ENCODE results near the gene FCAR. TPM values are rescaled to one million over a fixed set of nuclear protein-coding genes. Genes with fewer than 3 reads are reported as not detected.
"Not testable (repeated sequence)": the region's sequence is repeated elsewhere in the genome, so short reads cannot be mapped to it uniquely, and the experiment has no call there.

The FCAR gene
- 0.71 TPM for total RNA-seq
- 0.32 TPM for polyA plus RNA-seq
- long read RNA-seq, donor 1 = 0 reads
- long read RNA-seq, donor 2 = 0 reads
- long read RNA-seq, donor 3 = 0 reads
- long read RNA-seq, donor 4 = 0 reads
- long read RNA-seq, donor 5 = 0 reads
- long read RNA-seq, donor 6, partial matches to known transcripts = 0 of 1 reads
- long read RNA-seq, donor 6, other reads (novel, unspliced or antisense) = 0 of 1 reads
- long read RNA-seq, donor 7 = 0 reads
- long read RNA-seq, donor 8 = 0 reads
- long read RNA-seq, donor 9 = 0 reads
- long read RNA-seq, donor 10 = 0 reads

- 92% methylated on average over 8 of the region's 8 CpGs for WGBS
- no peak for DNase-seq (ENCODE audit: low read depth in 6 of 9, low spot score in 9 of 9)
- Histone ChIP-seq H3K36me3 (ENCODE audit: control insufficient read depth in 2 of 2, insufficient read depth in 2 of 2, low read length in 1 of 2) (no peaks in the 10 kb centered on the region), H3K9me3 (ENCODE audit: control insufficient read depth in 2 of 2, insufficient read depth in 1 of 2, low read length in 1 of 2) (no peaks in the 10 kb centered on the region), H3K4me1 (ENCODE audit: control insufficient read depth in 2 of 2, insufficient read depth in 2 of 2, low read length in 2 of 2) (no peaks in the 10 kb centered on the region), H3K4me3 (ENCODE audit: low read length in 2 of 2) (no peak within 1 kb of the TSS), H3K27ac (ENCODE audit: low read depth in 1 of 2, low read length in 1 of 2) (no peak within 1 kb of the TSS), H3K27me3 (ENCODE audit: control insufficient read depth in 2 of 2, insufficient read depth in 1 of 2, low read length in 1 of 2) (no peaks in the 10 kb centered on the region)
Observed at GRCh38 chr19:54873990-54874389, at the start of gene FCAR. TSS of gene FCAR (plus strand) at chr19:54874235. CDS start at chr19:54874290, 55 bp downstream.

GRCh38 chr19:54824416-54824815 lies 49.6 kb upstream of the FCAR start:
- H3K27me3 ChIP-seq (ENCODE audit: control insufficient read depth in 2 of 2, insufficient read depth in 1 of 2, low read length in 1 of 2); H3K4me1 ChIP-seq (ENCODE audit: control insufficient read depth in 2 of 2, insufficient read depth in 2 of 2, low read length in 2 of 2); H3K36me3 ChIP-seq (ENCODE audit: control insufficient read depth in 2 of 2, insufficient read depth in 2 of 2, low read length in 1 of 2); H3K9me3 ChIP-seq (ENCODE audit: control insufficient read depth in 2 of 2, insufficient read depth in 1 of 2, low read length in 1 of 2); H3K4me3 ChIP-seq (ENCODE audit: low read length in 2 of 2); H3K27ac ChIP-seq (ENCODE audit: low read depth in 1 of 2, low read length in 1 of 2); DNase-seq (ENCODE audit: low read depth in 6 of 9, low spot score in 9 of 9): not testable (repeated sequence)
- 86% methylated on average over 4 of the region's 4 CpGs for WGBS

DNA sequence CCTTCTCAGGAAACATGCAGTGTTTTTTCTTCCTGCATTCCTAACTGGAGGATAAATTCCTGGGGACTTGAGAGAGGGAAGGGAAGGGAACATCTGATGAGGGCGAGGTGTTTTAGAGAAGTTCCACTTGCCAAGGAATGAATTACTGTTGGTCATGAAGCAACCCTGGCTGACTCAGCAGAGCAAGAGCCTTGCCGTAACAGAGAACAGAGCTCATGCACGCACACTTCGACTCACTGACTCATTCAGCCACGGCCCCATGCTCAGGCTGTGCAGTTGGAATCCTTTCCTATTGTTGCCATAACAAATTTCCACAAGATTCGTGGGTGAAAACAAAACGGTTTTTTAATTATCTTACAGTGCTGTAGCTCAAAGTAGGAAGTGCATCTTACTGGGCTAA lies 48.7 kb upstream of the FCAR start:
- H3K9me3 ChIP-seq (ENCODE audit: control insufficient read depth in 2 of 2, insufficient read depth in 1 of 2, low read length in 1 of 2); H3K4me3 ChIP-seq (ENCODE audit: low read length in 2 of 2); DNase-seq (ENCODE audit: low read depth in 6 of 9, low spot score in 9 of 9); H3K27me3 ChIP-seq (ENCODE audit: control insufficient read depth in 2 of 2, insufficient read depth in 1 of 2, low read length in 1 of 2); H3K4me1 ChIP-seq (ENCODE audit: control insufficient read depth in 2 of 2, insufficient read depth in 2 of 2, low read length in 2 of 2); H3K27ac ChIP-seq (ENCODE audit: low read depth in 1 of 2, low read length in 1 of 2); H3K36me3 ChIP-seq (ENCODE audit: control insufficient read depth in 2 of 2, insufficient read depth in 2 of 2, low read length in 1 of 2): not testable (repeated sequence)
- WGBS = 68% methylated on average over 7 of the region's 7 CpGs

DNA sequence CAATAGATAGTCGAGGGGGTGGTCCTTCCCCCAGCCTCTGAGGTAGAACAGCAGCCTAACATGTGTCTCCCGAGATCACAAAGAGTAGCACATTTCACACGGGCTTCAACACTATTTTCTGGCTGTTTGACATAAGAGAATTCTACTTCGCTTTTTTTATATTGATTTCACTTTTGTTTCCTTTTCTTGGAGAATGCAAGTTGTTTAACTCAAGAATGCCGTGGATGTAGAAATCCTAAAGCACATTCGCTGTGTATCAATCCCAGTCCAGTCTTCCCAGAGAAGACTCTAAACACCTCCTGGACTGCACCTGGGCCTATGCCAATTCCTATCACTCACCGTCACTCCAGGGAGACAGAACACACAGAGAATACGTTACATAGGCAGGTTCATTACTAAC lies 46.0 kb upstream of the FCAR start:
- H3K27me3 ChIP-seq (ENCODE audit: control insufficient read depth in 2 of 2, insufficient read depth in 1 of 2, low read length in 1 of 2); H3K27ac ChIP-seq (ENCODE audit: low read depth in 1 of 2, low read length in 1 of 2); DNase-seq (ENCODE audit: low read depth in 6 of 9, low spot score in 9 of 9); H3K4me1 ChIP-seq (ENCODE audit: control insufficient read depth in 2 of 2, insufficient read depth in 2 of 2, low read length in 2 of 2); H3K4me3 ChIP-seq (ENCODE audit: low read length in 2 of 2); H3K36me3 ChIP-seq (ENCODE audit: control insufficient read depth in 2 of 2, insufficient read depth in 2 of 2, low read length in 1 of 2); H3K9me3 ChIP-seq (ENCODE audit: control insufficient read depth in 2 of 2, insufficient read depth in 1 of 2, low read length in 1 of 2): not testable (repeated sequence)
- WGBS = 92% methylated on average over 8 of the region's 8 CpGs

- H3K27ac ChIP-seq (ENCODE audit: low read depth in 1 of 2, low read length in 1 of 2); H3K4me3 ChIP-seq (ENCODE audit: low read length in 2 of 2); H3K27me3 ChIP-seq (ENCODE audit: control insufficient read depth in 2 of 2, insufficient read depth in 1 of 2, low read length in 1 of 2); H3K36me3 ChIP-seq (ENCODE audit: control insufficient read depth in 2 of 2, insufficient read depth in 2 of 2, low read length in 1 of 2); H3K9me3 ChIP-seq (ENCODE audit: control insufficient read depth in 2 of 2, insufficient read depth in 1 of 2, low read length in 1 of 2); H3K4me1 ChIP-seq (ENCODE audit: control insufficient read depth in 2 of 2, insufficient read depth in 2 of 2, low read length in 2 of 2); DNase-seq (ENCODE audit: low read depth in 6 of 9, low spot score in 9 of 9): not testable (repeated sequence)
- 95% methylated on average over 14 of the region's 14 CpGs for WGBS
Observed at GRCh38 chr19:54832496-54832895, 41.5 kb upstream of the FCAR start, which contains the start of gene KIR2DS4. TSS of gene KIR2DS4 (plus strand) at chr19:54832676.

- not testable (repeated sequence) for H3K4me3 ChIP-seq (ENCODE audit: low read length in 2 of 2); H3K27me3 ChIP-seq (ENCODE audit: control insufficient read depth in 2 of 2, insufficient read depth in 1 of 2, low read length in 1 of 2); DNase-seq (ENCODE audit: low read depth in 6 of 9, low spot score in 9 of 9); H3K27ac ChIP-seq (ENCODE audit: low read depth in 1 of 2, low read length in 1 of 2); H3K9me3 ChIP-seq (ENCODE audit: control insufficient read depth in 2 of 2, insufficient read depth in 1 of 2, low read length in 1 of 2); H3K4me1 ChIP-seq (ENCODE audit: control insufficient read depth in 2 of 2, insufficient read depth in 2 of 2, low read length in 2 of 2); H3K36me3 ChIP-seq (ENCODE audit: control insufficient read depth in 2 of 2, insufficient read depth in 2 of 2, low read length in 1 of 2)
- WGBS = 79% methylated on average over 5 of the region's 5 CpGs
Observed at GRCh38 chr19:54835126-54835525, 38.9 kb upstream of the FCAR start.

- not testable (repeated sequence) for H3K27ac ChIP-seq (ENCODE audit: low read depth in 1 of 2, low read length in 1 of 2); H3K4me1 ChIP-seq (ENCODE audit: control insufficient read depth in 2 of 2, insufficient read depth in 2 of 2, low read length in 2 of 2); H3K36me3 ChIP-seq (ENCODE audit: control insufficient read depth in 2 of 2, insufficient read depth in 2 of 2, low read length in 1 of 2); H3K9me3 ChIP-seq (ENCODE audit: control insufficient read depth in 2 of 2, insufficient read depth in 1 of 2, low read length in 1 of 2); H3K4me3 ChIP-seq (ENCODE audit: low read length in 2 of 2); DNase-seq (ENCODE audit: low read depth in 6 of 9, low spot score in 9 of 9); H3K27me3 ChIP-seq (ENCODE audit: control insufficient read depth in 2 of 2, insufficient read depth in 1 of 2, low read length in 1 of 2)
- 76% methylated on average over 2 of the region's 2 CpGs for WGBS
Observed at GRCh38 chr19:54837522-54837921, 36.5 kb upstream of the FCAR start.

GRCh38 chr19:54843171-54843570 lies 30.9 kb upstream of the FCAR start:
- not testable (repeated sequence) for H3K4me3 ChIP-seq (ENCODE audit: low read length in 2 of 2); H3K4me1 ChIP-seq (ENCODE audit: control insufficient read depth in 2 of 2, insufficient read depth in 2 of 2, low read length in 2 of 2); H3K27ac ChIP-seq (ENCODE audit: low read depth in 1 of 2, low read length in 1 of 2); H3K36me3 ChIP-seq (ENCODE audit: control insufficient read depth in 2 of 2, insufficient read depth in 2 of 2, low read length in 1 of 2); DNase-seq (ENCODE audit: low read depth in 6 of 9, low spot score in 9 of 9); H3K9me3 ChIP-seq (ENCODE audit: control insufficient read depth in 2 of 2, insufficient read depth in 1 of 2, low read length in 1 of 2); H3K27me3 ChIP-seq (ENCODE audit: control insufficient read depth in 2 of 2, insufficient read depth in 1 of 2, low read length in 1 of 2)
- 72% methylated on average over 8 of the region's 8 CpGs for WGBS

- 89% methylated on average over 16 of the region's 16 CpGs for WGBS
- H3K4me1 ChIP-seq (ENCODE audit: control insufficient read depth in 2 of 2, insufficient read depth in 2 of 2, low read length in 2 of 2); DNase-seq (ENCODE audit: low read depth in 6 of 9, low spot score in 9 of 9); H3K27me3 ChIP-seq (ENCODE audit: control insufficient read depth in 2 of 2, insufficient read depth in 1 of 2, low read length in 1 of 2); H3K27ac ChIP-seq (ENCODE audit: low read depth in 1 of 2, low read length in 1 of 2); H3K9me3 ChIP-seq (ENCODE audit: control insufficient read depth in 2 of 2, insufficient read depth in 1 of 2, low read length in 1 of 2); H3K36me3 ChIP-seq (ENCODE audit: control insufficient read depth in 2 of 2, insufficient read depth in 2 of 2, low read length in 1 of 2); H3K4me3 ChIP-seq (ENCODE audit: low read length in 2 of 2): not testable (repeated sequence)
Observed at GRCh38 chr19:54850061-54850640, 23.9 kb upstream of the FCAR start, which contains the start of gene KIR3DL2. TSS of gene KIR3DL2 (plus strand) at chr19:54850443. CDS start at chr19:54850476, 33 bp downstream.

Data from thymus (tissue), 14 donors.